HG02678 (cell line): ENCODE data around the gene RHBDF1.
"Not testable (repeated sequence)": the region's sequence is repeated elsewhere in the genome, so short reads cannot be mapped to it uniquely, and the experiment has no call there.

Experiments
- ATAC-seq: cut with Tn5 transposase; IDR thresholded peaks from one replicate; pipeline ENCODE4 v1.9.1; 2021; ENCODE audit warnings: mild to moderate bottlenecking, moderate library complexity; ENCODE audit not compliant: unreplicated experiment

Gene RHBDF1

GRCh38 chr16:59440-60059, 12.9 kb downstream of the RHBDF1 start:
- no peak for ATAC-seq

DNA sequence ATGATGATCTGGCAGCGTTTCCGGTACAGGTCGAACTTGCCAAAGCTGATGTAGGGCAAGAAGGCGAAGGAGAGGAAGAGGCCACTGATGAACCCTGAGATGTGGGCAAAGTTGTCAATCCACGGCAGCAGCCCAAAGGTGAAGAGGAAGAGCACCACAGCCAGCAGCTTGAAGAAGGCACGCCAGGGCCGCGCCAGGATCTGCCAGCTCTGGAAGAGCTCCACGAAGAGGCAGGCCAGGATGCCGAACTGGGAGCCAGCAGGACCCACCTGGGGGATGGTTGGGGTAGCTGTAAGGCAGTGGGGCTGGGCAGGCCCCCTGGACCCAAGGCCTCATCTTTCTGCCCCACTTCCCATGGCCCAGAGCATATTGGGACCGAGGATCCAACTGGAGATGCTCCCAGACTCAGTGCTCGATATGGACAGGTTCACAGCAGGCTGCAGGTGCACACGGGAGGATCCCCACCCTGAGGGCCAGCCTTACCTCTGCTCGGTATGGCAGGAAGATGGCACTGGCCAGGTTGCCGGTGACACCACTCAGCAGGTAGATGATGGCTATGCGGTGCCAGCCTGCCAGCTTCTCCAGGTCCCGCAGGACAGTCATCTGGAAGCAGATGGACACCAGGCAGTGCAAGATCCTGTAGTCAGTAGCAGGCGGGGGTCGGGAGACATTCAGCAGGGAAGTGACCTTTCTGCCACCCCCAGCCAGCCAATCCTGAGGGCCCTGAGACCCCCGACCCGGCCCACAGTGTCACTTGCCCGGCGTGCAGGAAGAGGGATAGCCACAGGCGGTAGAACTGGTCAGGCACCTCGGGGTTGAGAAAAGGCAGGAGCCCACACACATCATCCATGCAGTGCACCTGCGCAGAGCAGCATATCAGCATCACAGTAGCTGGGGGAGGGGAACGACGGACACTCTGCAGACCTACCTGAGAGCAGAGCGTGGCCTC, 13.7 kb downstream of the RHBDF1 start:
- ATAC-seq: no peak

GRCh38 chr16:57711-58110, 14.7 kb downstream of the RHBDF1 start:
- ATAC-seq: no peak

DNA sequence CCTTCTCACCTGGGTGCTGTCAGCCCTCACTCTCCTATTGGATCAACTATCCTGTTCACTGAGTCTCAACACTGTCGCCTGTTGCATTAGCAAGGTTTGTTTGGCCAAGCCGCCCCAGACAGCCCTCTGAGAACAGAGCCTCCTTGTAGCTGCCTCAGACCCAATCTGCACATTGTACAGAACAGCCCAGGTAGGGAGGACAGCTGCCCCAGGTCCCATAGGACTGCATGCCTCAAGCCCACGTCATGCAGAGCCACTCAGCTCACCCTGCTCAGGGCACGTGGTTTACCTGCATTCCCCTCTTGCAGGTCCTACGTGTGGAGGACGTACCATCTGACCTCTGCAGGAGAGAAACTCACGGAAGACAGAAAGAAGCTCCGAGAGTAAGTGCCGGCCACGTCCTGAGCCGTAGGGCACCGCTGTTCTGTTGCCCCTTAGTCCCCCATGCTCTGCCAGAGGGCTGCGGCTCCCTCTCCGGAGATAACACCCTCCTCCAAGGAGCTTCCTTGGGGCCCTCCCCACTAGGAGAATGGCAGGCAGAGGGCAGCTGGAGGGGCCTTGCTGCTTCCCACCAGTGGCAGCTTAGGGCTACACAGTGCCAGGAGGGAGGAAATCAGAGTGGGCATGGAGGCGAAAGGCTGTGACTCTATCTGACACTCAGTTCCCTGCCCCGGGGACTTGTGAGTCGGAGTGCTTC, 16.1 kb downstream of the RHBDF1 start:
- ATAC-seq: no peak

GRCh38 chr16:55571-56136, 16.8 kb downstream of the RHBDF1 start:
- no peak for ATAC-seq

DNA sequence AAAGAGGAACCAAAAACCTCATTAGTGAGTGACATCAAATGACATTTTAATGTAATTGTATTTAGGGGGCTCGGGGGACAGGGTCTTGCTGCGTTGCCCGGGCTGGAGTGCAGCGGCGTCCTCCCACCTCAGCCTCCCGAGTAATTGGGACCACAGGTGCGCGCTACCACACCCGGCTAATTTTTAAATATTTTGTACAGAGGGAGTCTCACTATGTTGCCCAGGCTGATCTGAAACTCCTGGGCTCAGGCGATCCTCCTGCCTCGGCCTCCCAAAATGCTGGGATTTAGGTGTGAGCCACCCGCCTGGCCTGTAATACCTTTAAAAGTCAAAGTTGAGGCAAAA, 18.2 kb downstream of the RHBDF1 start:
- no peak for ATAC-seq

DNA sequence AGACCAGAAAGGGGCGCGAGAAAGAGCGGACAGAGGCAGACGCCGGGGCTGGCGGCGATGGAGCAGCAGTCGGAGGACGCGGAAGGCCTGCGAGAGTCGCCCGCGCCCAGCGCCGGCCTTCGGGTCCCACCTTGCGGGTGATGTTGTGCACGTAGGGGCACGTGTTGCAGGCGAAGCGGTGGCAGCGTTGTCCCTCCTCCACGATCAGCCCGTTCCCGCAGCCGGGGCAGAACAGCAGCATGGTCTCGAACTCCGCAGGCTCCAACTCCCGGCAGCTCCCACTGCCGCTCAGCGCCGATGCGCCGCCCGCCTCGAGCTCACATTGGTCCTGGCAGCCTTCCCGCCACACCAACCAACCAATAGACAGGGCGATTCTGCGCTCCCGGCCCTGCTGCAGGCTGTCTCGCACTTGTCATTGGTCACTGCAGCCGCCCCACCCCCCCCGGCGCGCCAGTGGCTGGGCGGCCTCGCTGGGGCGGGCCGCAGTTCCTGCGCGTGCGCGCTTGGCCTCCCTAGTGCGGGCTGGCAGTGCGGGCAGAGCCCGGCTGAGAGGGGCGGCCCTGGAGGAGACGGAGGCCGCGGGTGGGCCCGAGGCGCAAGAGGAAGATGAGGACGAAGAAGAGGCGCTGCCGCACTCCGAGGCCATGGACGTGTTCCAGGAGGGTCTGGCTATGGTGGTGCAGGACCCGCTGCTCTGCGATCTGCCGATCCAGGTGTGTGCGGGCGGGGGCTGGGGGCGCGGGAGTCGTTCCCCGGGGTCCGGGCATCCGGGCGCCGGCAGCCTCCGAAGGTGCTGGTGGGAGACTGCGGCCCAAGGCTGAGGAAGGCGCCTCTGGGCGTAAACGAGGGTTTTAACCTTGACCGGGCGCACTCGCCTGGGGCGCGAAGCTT, 18.8 kb downstream of the RHBDF1 start, which contains the start of the genes POLR3K and SNRNP25:
Gene POLR3K, minus strand, starts transcription at position 263 of the 891 bp plus-strand sequence. Its CDS starts 22 bp downstream, at position 241.
Gene SNRNP25, plus strand, starts transcription at position 483 of the 891 bp plus-strand sequence. Its CDS starts 189 bp downstream, at position 672.
- peak; percentile 91 for ATAC-seq

GRCh38 chr16:50769-51591, 21.5 kb downstream of the RHBDF1 start:
- ATAC-seq: no peak

DNA sequence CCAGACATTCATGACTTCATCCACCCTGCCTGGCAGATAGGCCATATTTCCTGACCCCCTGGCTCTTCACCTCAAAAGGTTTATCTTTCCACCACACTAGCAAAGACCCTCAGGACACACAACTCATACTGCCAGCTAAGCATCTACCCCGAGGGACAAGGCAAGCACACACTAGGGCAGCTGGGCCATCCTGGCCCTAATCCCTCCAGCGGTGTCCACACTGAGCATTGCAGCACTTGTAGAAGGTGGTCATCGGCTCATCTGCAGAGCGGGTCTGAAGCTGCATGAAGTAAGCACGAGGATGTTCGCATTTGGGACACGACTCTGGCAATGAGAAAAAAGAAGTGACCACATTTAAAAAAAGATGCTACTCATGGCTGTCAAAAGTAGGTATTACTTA, 25.2 kb downstream of the RHBDF1 start:
- ATAC-seq: no peak

- ATAC-seq: not testable (repeated sequence)
Measured at GRCh38 chr16:46510-46909, 25.9 kb downstream of the RHBDF1 start.

DNA sequence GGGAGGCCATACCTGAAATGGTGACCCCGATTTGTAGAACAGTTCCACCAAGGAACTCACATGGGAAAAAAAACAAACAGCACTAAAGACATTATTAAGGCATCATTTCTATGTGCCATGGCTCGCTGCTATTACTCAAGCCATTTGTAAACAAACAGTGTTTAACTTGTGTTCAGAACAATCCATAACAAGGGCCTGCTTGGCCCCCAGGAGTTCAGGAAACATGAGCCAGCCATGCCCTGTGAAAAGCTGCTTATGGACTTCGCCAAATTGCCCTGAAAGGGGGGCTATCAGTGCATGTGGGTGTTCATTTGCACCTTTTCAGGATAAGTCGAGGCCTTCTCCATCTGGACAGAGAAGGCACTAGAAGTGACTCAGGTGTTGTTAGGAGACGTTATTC, 27.0 kb downstream of the RHBDF1 start:
- no peak for ATAC-seq

- no peak for ATAC-seq
Measured at GRCh38 chr16:44655-45054, 27.8 kb downstream of the RHBDF1 start.

- no peak for ATAC-seq
Measured at GRCh38 chr16:43294-43693, 29.1 kb downstream of the RHBDF1 start.

- no peak for ATAC-seq
Measured at GRCh38 chr16:42691-43090, 29.7 kb downstream of the RHBDF1 start.

DNA sequence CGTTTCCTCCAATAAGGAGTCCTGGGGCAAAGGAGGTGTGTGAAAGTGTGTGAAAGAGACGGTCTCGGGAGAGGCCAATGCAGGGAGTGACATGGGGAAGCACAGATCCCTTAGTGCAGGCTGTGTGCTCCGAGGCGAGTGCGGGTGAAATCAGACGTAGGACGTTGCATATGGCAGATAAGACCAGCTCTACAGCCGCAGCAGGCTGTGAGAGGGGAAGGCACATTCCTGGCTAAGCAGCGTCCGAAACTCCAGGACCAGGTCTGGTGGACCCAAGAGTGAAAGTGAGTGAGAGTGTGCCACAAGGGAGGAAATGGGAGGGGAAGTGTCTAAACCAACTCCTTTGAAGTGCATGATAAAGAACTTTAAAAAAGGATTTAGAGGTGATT, 30.4 kb downstream of the RHBDF1 start:
- ATAC-seq: no peak

- ATAC-seq: no peak
Measured at GRCh38 chr16:41439-42068, 30.9 kb downstream of the RHBDF1 start.

DNA sequence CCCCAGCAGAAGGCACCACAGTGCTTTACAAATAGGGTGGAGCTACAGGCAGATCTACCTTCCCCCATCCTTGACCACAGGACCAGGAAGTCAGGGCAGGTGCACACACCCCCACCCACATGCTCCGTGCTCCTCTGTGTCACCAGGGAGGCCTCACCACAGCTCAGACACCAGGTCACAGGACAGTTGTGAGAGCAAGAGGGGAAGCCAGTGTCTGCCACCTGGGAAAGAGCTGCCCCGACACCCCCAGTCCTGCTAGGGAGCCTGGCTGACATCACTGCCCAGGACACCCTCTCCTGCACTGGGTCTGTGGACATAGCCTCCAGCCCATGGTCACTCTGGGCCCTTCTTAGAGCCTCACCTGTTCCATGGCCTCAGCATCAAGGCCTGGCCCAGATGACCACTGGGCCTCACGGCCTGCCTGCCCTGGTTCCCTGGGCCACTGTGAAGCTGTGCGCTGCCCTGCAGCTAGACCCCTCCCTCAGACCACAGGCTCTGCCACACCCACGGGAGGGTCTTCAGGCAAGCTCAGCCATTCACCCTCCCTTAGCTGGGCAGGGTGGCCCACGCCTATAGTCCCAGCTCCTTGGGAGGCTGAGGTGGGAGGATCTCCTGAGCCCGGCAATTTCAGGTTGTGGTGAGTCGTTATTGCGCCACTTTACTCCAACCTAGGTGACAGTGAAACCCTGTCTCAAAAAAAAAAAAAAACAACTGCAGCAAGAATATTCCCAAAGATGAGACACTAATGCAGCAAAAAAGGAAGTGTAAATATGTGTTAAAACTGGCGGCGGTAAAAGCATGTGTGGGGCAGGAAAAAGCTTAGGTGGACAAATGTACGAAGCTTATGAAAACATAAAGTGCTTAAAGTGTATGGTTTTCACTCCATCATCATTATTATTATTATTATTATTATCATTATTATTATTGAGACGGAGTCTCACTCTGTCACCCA, 33.2 kb downstream of the RHBDF1 start:
- peak; percentile 82 for ATAC-seq

- ATAC-seq: not testable (repeated sequence)
Measured at GRCh38 chr16:38206-38605, 34.2 kb downstream of the RHBDF1 start.
